Karpas-422 (cell line): ENCODE results near the gene TMEM266. TPM values are rescaled to one million over a fixed set of nuclear protein-coding genes. Genes with fewer than 3 reads are reported as not detected.

Experiments
- DNase-seq: peaks from one replicate; pipeline ENCODE4 v3.0.0-alpha.2; 2015
- H2AFZ ChIP-seq: fragments of 200-600 bp; sonication (generic); 2 replicates; pipeline ENCODE4 v1.6.1; 2014; ENCODE audit warnings: antibody characterized with exemption, low read length, mixed read lengths
- H3K27ac ChIP-seq: fragments of 200-600 bp; sonication (generic); 2 replicates; pipeline ENCODE4 v1.5.1; 2014; ENCODE audit warnings: mild to moderate bottlenecking, low read length, moderate library complexity
- H3K27me3 ChIP-seq: fragments of 200-600 bp; sonication (generic); 2 replicates; pipeline ENCODE4 v1.6.1; 2014; ENCODE audit warnings: low read length, mixed read lengths
- H3K36me3 ChIP-seq: fragments of 200-600 bp; sonication (generic); 2 replicates; pipeline ENCODE4 v1.6.1; 2014; ENCODE audit warnings: low read length, mixed read lengths; ENCODE audit not compliant: insufficient read depth
- H3K4me1 ChIP-seq: fragments of 200-600 bp; sonication (generic); 2 replicates; pipeline ENCODE4 v1.6.1; 2014; ENCODE audit warnings: mild to moderate bottlenecking, low read length, mixed read lengths
- H3K4me2 ChIP-seq: fragments of 200-600 bp; sonication (generic); 2 replicates; pipeline ENCODE4 v1.6.1; 2014; ENCODE audit warnings: low read length, low read depth, mild to moderate bottlenecking; ENCODE audit not compliant: poor library complexity, severe bottlenecking
- H3K4me3 ChIP-seq: fragments of 200-600 bp; sonication (generic); 2 replicates; pipeline ENCODE4 v1.5.1; 2014; ENCODE audit warnings: mild to moderate bottlenecking, antibody characterized with exemption, low read length, mixed read lengths
- H3K79me2 ChIP-seq: fragments of 200-600 bp; sonication (generic); 2 replicates; pipeline ENCODE4 v1.6.1; 2014; ENCODE audit warnings: mild to moderate bottlenecking, low read length, mixed read lengths
- H3K9ac ChIP-seq: fragments of 200-600 bp; sonication (generic); 2 replicates; pipeline ENCODE4 v1.6.0; 2014; ENCODE audit warnings: low read length
- H3K9me2 ChIP-seq: fragments of 200-600 bp; sonication (generic), shearing (Covaris generic); replicated peaks from 2 replicates; pipeline ENCODE4 v1.6.0; 2014; ENCODE audit warnings: mild to moderate bottlenecking, low read length, moderate library complexity; ENCODE audit not compliant: insufficient read depth
- H3K9me3 ChIP-seq: fragments of 300-700, 200-600 bp; sonication (generic); 2 replicates; pipeline ENCODE4 v1.6.1; 2014; ENCODE audit warnings: low read length, mixed read lengths
- H4K20me1 ChIP-seq: fragments of 200-600 bp; sonication (generic); 2 replicates; pipeline ENCODE4 v1.6.1; 2014; ENCODE audit warnings: mild to moderate bottlenecking, antibody characterized with exemption, low read length, low read depth; ENCODE audit not compliant: insufficient read depth
- total RNA-seq: library from RNA; depleted of rRNA; stranded (reverse); fragments of >200 nt; shearing (Covaris generic); gene quantifications from 2 replicates; pipeline ENCODE4 v1.2.3, GENCODE V29; 2014; ENCODE audit warnings: low replicate concordance

The TMEM266 gene
- total RNA-seq, 1 experiment from 2014 or later: not detected

DNA sequence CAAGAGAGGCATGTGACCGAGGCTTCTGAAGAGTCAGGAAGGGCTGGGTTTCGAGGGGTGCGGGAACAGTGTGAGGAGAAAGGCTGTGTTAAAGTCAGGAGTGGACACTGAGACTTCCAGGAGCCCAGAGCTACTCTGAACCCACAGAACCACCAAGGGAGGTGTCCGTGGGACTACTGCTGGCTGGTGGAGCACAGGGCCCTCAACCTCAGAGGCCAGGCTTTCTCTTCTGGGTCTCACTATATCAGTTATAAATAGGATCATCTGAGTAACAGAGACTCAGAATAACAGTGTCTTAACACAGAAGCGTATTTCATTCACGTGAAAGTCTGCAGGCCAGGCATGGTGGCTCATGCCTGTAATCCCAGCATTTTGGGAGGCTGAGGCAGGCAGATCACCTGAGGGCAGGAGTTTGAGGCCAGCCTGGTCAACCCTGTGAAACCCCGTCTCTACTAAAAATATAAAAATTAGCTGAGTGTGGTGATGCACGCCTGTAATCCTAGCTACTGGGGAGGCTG lies 113.6 kb downstream of the TMEM266 start:
- no peak overlapping the region for H2AFZ ChIP-seq
- H3K36me3 ChIP-seq: no peaks in the 10 kb centered on the region
- H3K9me2 ChIP-seq: no peaks in the 10 kb centered on the region
- no peak overlapping the region for H3K4me2 ChIP-seq
- no peaks in the 10 kb centered on the region for H3K9me3 ChIP-seq
- H3K4me3 ChIP-seq: no peak overlapping the region
- H4K20me1 ChIP-seq: no peaks in the 10 kb centered on the region
- H3K4me1 ChIP-seq: no peaks in the 10 kb centered on the region
- DNase-seq: no peak
- H3K79me2 ChIP-seq: no peaks in the 10 kb centered on the region
- no peaks in the 10 kb centered on the region for H3K27me3 ChIP-seq
- no peak overlapping the region for H3K27ac ChIP-seq
- H3K9ac ChIP-seq: no peak overlapping the region

DNA sequence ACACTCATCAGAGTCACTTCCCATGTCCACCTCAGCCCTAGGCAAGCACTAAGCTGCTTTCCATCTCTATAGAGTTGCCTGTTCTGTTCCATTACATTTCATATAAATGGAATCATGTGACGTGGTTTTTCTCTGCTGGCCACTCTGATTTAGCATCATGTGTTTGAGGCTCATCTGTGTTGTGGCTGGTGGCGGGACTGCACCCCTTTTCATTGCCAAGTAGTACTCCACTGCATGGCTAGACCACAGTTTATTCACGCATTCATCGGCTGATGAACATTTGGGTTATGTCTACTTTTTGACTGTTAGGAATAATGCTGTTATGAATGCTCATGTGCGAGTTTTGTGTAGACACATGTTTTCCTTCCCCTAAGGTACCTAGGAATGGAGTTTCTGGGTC lies 114.9 kb downstream of the TMEM266 start:
- Histone ChIP-seq H3K27me3 (no peaks in the 10 kb centered on the region), H3K4me3 (no peak overlapping the region), H2AFZ (no peak overlapping the region), H4K20me1 (no peaks in the 10 kb centered on the region), H3K9me3 (no peaks in the 10 kb centered on the region), H3K79me2 (no peaks in the 10 kb centered on the region), H3K9me2 (no peaks in the 10 kb centered on the region), H3K36me3 (no peaks in the 10 kb centered on the region), H3K4me1 (no peaks in the 10 kb centered on the region), H3K27ac (no peak overlapping the region), H3K9ac (no peak overlapping the region), H3K4me2 (no peak overlapping the region)
- DNase-seq: no peak

GRCh38 chr15:76175442-76175841 lies 115.7 kb downstream of the TMEM266 start:
- H3K79me2 ChIP-seq: no peaks in the 10 kb centered on the region
- no peak overlapping the region for H3K27ac ChIP-seq
- no peak for DNase-seq
- H3K4me3 ChIP-seq: no peak overlapping the region
- no peak overlapping the region for H3K9ac ChIP-seq
- H3K9me2 ChIP-seq: no peaks in the 10 kb centered on the region
- no peak overlapping the region for H2AFZ ChIP-seq
- no peaks in the 10 kb centered on the region for H3K27me3 ChIP-seq
- H4K20me1 ChIP-seq: no peaks in the 10 kb centered on the region
- no peaks in the 10 kb centered on the region for H3K36me3 ChIP-seq
- no peaks in the 10 kb centered on the region for H3K9me3 ChIP-seq
- no peak overlapping the region for H3K4me2 ChIP-seq
- no peaks in the 10 kb centered on the region for H3K4me1 ChIP-seq

DNA sequence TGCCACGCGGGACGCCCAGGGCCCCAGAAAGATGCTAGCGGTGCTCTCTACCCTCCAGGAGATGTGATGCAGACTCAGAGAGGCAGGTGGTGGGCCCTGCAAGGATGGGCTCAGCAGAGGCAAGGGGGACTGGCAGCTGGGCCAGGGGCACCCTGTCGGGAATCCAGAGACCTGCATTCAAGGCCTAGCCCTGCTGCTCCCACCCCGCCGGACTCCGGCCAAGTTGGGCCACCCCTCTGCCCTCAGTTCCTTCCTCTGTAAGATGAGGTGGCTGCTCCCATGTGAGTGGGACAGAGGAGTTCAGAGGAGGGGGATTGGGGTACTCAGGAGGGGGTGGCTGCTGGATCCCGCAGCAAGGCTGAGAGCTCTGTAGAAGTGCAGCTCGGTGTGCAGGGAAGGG lies 116.3 kb downstream of the TMEM266 start:
- no peaks in the 10 kb centered on the region for H3K27me3 ChIP-seq
- H3K36me3 ChIP-seq: no peaks in the 10 kb centered on the region
- H3K9ac ChIP-seq: no peak overlapping the region
- H3K79me2 ChIP-seq: no peaks in the 10 kb centered on the region
- no peak overlapping the region for H3K27ac ChIP-seq
- no peak for DNase-seq
- H3K9me3 ChIP-seq: no peaks in the 10 kb centered on the region
- no peak overlapping the region for H3K4me3 ChIP-seq
- no peaks in the 10 kb centered on the region for H4K20me1 ChIP-seq
- H3K4me2 ChIP-seq: no peak overlapping the region
- H3K4me1 ChIP-seq: no peaks in the 10 kb centered on the region
- H2AFZ ChIP-seq: no peak overlapping the region
- H3K9me2 ChIP-seq: no peaks in the 10 kb centered on the region

DNA sequence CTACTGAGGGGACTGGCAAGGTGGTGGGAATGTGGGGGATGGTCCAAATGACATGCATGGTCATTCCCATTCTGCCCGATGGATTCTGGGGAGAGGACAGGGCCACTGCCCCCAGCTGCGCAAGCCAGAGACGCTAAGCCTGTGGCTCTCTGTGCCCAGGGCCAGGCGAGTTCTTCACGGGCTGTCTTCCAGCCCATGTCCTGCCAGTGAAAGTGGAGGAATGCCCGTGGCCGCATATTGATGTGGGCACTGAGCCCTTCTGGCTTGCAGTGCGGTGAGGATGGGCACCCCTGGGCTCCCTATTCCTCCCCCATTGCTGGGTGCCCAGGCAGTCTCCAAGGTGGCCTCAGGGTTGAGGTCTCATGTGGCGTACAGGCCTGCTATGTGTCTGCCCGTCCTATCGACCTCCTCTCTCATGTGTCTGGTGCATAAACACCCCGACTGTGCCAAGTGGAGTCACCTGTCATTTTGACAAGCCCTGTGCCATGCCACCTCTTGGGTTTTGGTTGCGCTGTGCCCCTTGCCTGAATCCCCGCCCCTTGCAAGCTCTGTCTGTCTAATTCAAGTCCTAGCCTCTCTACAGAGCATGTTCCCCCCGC lies 116.8 kb downstream of the TMEM266 start:
- H3K4me2 ChIP-seq: no peak overlapping the region
- no peaks in the 10 kb centered on the region for H4K20me1 ChIP-seq
- H3K27ac ChIP-seq: no peak overlapping the region
- H3K4me3 ChIP-seq: no peak overlapping the region
- no peaks in the 10 kb centered on the region for H3K9me3 ChIP-seq
- H3K79me2 ChIP-seq: no peaks in the 10 kb centered on the region
- H3K9ac ChIP-seq: no peak overlapping the region
- H3K4me1 ChIP-seq: no peaks in the 10 kb centered on the region
- H2AFZ ChIP-seq: no peak overlapping the region
- no peaks in the 10 kb centered on the region for H3K9me2 ChIP-seq
- H3K36me3 ChIP-seq: no peaks in the 10 kb centered on the region
- DNase-seq: no peak
- H3K27me3 ChIP-seq: no peaks in the 10 kb centered on the region

GRCh38 chr15:76177491-76178040 lies 117.8 kb downstream of the TMEM266 start:
- Histone ChIP-seq H3K9me2 (no peaks in the 10 kb centered on the region), H3K27me3 (no peaks in the 10 kb centered on the region), H2AFZ (no peak overlapping the region), H3K27ac (no peak overlapping the region), H3K9me3 (no peaks in the 10 kb centered on the region), H3K4me3 (no peak overlapping the region), H4K20me1 (no peaks in the 10 kb centered on the region), H3K4me2 (no peak overlapping the region), H3K4me1 (no peaks in the 10 kb centered on the region), H3K36me3 (no peaks in the 10 kb centered on the region), H3K9ac (no peak overlapping the region), H3K79me2 (no peaks in the 10 kb centered on the region)
- no peak for DNase-seq

- Histone ChIP-seq H2AFZ (no peak overlapping the region), H3K27ac (no peak overlapping the region), H3K36me3 (no peaks in the 10 kb centered on the region), H3K79me2 (no peaks in the 10 kb centered on the region), H3K27me3 (no peaks in the 10 kb centered on the region), H3K9me3 (no peaks in the 10 kb centered on the region), H3K9ac (no peak overlapping the region), H3K4me3 (no peak overlapping the region), H3K9me2 (no peaks in the 10 kb centered on the region), H3K4me2 (no peak overlapping the region), H3K4me1 (no peaks in the 10 kb centered on the region), H4K20me1 (no peaks in the 10 kb centered on the region)
- DNase-seq: no peak
Measured at GRCh38 chr15:76178296-76179000, 118.7 kb downstream of the TMEM266 start.

DNA sequence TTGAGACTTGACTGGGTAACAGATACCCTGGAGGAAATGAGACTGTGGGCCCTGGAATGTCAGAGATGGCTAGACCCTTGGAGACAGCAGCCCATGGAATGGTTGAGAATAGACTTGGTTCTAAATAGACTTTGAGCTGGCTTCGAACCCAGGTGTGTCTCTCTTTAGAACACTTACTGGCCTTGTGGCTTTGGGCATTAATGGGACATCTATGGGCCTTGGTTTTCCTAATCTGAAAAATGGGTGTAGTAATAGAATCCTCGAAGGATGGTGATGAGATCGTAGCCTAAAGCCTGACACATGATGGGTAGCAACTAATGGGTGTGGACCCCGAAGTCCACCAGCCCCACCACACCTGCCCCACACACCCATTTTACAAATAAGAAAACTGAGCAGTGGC lies 119.2 kb downstream of the TMEM266 start:
- Histone ChIP-seq H3K4me3 (no peak overlapping the region), H3K4me1 (no peaks in the 10 kb centered on the region), H3K27ac (no peak overlapping the region), H4K20me1 (no peaks in the 10 kb centered on the region), H3K4me2 (no peak overlapping the region), H3K36me3 (no peaks in the 10 kb centered on the region), H3K27me3 (no peaks in the 10 kb centered on the region), H2AFZ (no peak overlapping the region), H3K9ac (no peak overlapping the region), H3K79me2 (no peaks in the 10 kb centered on the region), H3K9me3 (no peaks in the 10 kb centered on the region), H3K9me2 (no peaks in the 10 kb centered on the region)
- DNase-seq: no peak
